Nephron (organoid): ENCODE results near the gene AFG3L2.

Source experiments
- H3K27ac Mint-ChIP-seq, 3 experiments: 2 replicates each; pipeline ENCODE4 v1.8.0; 2020; ENCODE audit warnings: mixed read lengths in 3 of 3, mild to moderate bottlenecking in 2 of 3, moderate library complexity in 1 of 3
- H3K27me3 Mint-ChIP-seq: 2 replicates; pipeline ENCODE4 v1.8.0; 2021; ENCODE audit warnings: low read depth, mild to moderate bottlenecking, moderate library complexity, mixed read lengths
- H3K36me3 Mint-ChIP-seq: 2 replicates; pipeline ENCODE4 v1.8.0; 2020; ENCODE audit warnings: low read depth, mixed read lengths
- H3K4me1 Mint-ChIP-seq: 2 replicates; pipeline ENCODE4 v1.8.0; 2020; ENCODE audit warnings: mixed read lengths
- H3K4me3 Mint-ChIP-seq, 3 experiments: 2 replicates each; pipeline ENCODE4 v1.8.0; 2020; ENCODE audit warnings: mild to moderate bottlenecking in 3 of 3, mixed read lengths in 3 of 3, moderate library complexity in 2 of 3
- H3K9me3 Mint-ChIP-seq: 2 replicates; pipeline ENCODE4 v1.8.0; 2020; ENCODE audit warnings: mixed read lengths
- TF ChIP-seq, protein P1 (sequence below), 3 experiments: fragments of 200-600 bp; sonication (generic); IDR thresholded peaks; one replicate each; pipeline ENCODE4 v1.5.0; 2021; ENCODE audit warnings: antibody characterized with exemption in 3 of 3; ENCODE audit not compliant: unreplicated experiment in 3 of 3

The AFG3L2 gene

DNA sequence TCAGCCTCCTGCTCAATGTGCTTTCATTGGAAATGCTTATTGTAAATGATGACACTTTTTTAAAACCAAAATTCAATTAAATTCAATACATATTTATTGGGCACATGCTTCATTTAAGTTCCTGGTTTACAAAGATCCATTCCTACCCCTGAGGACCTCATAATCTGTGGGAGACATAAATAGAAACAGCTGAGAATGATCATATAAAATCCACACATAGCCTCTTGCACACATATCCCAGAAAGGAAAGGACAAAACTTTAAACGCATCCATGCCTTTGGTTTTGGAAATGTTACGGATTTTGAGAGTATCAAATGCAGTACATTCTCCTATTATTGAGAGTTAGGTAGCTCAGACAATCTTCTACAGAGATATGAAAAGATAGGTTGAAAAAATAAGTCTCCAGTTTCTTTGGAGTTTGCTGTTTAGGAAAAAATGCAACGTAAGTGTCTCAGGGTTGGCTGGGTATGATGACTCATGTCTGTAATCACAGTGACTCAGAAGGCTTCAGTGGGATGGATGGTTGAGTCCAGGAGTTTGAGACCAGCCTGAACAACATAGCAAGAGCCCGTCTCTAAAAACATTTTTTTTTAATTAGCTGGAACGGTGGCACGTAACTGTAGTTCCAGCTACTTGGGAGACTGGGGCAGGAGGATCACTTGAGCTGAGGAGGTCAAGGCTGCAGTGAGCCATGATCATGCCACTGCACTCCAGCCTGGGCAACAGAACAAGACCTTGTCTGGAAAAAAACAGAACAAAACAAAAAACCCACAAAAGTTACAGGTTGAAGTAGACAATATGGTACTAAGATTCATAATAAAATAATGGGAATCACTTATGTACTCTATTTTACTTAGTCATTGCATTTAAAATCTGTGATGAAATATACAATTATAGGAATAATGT, 26.8 kb upstream of the AFG3L2 start:
- Mint-ChIP-seq H3K27me3 (peaks cover 36% of the 10 kb centered on the region), H3K27ac (peak overlapping the region in 1 of 3 experiments; percentile 17), H3K9me3 (no peaks in the 10 kb centered on the region), H3K36me3 (no peaks in the 10 kb centered on the region), H3K4me1 (peaks cover 24% of the 10 kb centered on the region), H3K4me3 (peak overlapping the region in 1 of 3 experiments; percentile 38)
- TF ChIP-seq, protein P1, sequence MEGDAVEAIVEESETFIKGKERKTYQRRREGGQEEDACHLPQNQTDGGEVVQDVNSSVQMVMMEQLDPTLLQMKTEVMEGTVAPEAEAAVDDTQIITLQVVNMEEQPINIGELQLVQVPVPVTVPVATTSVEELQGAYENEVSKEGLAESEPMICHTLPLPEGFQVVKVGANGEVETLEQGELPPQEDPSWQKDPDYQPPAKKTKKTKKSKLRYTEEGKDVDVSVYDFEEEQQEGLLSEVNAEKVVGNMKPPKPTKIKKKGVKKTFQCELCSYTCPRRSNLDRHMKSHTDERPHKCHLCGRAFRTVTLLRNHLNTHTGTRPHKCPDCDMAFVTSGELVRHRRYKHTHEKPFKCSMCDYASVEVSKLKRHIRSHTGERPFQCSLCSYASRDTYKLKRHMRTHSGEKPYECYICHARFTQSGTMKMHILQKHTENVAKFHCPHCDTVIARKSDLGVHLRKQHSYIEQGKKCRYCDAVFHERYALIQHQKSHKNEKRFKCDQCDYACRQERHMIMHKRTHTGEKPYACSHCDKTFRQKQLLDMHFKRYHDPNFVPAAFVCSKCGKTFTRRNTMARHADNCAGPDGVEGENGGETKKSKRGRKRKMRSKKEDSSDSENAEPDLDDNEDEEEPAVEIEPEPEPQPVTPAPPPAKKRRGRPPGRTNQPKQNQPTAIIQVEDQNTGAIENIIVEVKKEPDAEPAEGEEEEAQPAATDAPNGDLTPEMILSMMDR (IDR thresholded peaks at IDR 0.05; ENCODE audit: unreplicated experiment in 3 of 3): no peak

DNA sequence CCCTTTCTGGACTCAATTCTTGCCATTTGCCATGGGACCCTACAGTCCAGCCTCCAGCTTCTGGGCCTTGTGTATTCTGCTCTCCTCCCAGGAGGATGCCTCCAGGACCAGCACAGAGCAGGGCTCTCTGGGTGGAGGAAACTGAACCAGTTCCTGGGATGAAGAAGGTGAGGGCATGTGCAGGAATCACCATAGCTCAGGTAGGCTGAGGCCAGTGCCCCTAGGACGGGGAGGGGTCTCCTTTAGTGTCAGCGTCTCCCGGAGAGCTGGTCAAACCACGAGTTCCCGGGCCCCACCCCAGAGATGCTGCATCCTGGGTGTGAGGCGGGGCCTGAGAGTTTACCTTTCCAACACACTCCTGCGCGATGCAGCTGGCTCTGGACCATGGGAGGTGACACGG, 24.9 kb upstream of the AFG3L2 start:
- no peaks in the 10 kb centered on the region for H3K36me3 Mint-ChIP-seq
- TF ChIP-seq, protein P1 (IDR thresholded peaks at IDR 0.05; ENCODE audit: unreplicated experiment in 3 of 3): no peak
- peaks cover 41% of the 10 kb centered on the region for H3K27me3 Mint-ChIP-seq
- H3K9me3 Mint-ChIP-seq: no peaks in the 10 kb centered on the region
- no peak overlapping the region for H3K4me3 Mint-ChIP-seq
- H3K27ac Mint-ChIP-seq: no peak overlapping the region
- H3K4me1 Mint-ChIP-seq: peaks cover 18% of the 10 kb centered on the region

DNA sequence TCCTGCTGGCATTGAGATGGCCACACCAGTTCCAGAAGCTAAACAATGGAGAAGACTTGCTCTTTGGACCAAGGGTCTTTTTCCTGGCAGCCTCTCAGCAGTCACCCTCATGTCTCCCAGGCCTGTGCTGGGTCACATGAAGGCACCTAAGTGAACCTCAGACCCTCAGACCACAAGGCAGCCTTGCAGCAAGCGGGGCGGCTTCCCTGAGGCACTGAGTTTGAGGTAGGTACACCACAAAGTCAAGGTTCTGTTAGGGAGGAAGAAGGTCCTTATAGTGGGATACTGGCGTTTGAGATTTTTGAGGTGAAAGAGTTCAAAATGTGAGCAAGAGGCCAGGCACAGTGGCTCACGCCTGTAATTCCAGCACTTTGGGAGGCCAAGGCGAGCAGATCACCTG, 22.2 kb upstream of the AFG3L2 start:
- Mint-ChIP-seq H3K4me1 (peaks cover 7% of the 10 kb centered on the region), H3K4me3 (no peak overlapping the region), H3K9me3 (no peaks in the 10 kb centered on the region), H3K36me3 (no peaks in the 10 kb centered on the region), H3K27ac (no peak overlapping the region), H3K27me3 (peaks cover 24% of the 10 kb centered on the region)
- TF ChIP-seq, protein P1 (IDR thresholded peaks at IDR 0.05; ENCODE audit: unreplicated experiment in 3 of 3): no peak

DNA sequence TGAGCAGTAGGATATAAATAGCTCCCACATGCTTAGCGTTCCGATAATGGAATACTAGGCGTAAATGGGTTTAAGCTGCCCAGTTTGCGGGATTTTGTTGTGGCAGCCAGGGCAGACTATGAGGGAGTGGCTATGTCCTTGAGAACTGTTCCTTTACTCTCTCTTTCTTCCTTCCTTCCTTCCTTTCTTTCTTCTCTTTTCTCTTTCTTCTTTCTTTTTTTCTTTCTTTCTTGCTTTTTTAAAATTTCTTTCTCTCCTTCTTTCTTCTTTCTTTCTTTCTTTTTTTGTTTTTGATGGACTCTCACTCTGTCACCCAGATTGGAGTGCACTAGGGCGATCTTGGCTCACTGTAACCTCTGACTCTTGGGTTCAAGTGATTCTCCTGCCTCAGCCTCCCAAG, 21.6 kb upstream of the AFG3L2 start:
- TF ChIP-seq, protein P1 (IDR thresholded peaks at IDR 0.05; ENCODE audit: unreplicated experiment in 3 of 3): no peak
- Mint-ChIP-seq H3K27me3 (peaks cover 22% of the 10 kb centered on the region), H3K36me3 (no peaks in the 10 kb centered on the region), H3K4me3 (no peak overlapping the region), H3K4me1 (peaks cover 4% of the 10 kb centered on the region), H3K27ac (no peak overlapping the region), H3K9me3 (no peaks in the 10 kb centered on the region)

DNA sequence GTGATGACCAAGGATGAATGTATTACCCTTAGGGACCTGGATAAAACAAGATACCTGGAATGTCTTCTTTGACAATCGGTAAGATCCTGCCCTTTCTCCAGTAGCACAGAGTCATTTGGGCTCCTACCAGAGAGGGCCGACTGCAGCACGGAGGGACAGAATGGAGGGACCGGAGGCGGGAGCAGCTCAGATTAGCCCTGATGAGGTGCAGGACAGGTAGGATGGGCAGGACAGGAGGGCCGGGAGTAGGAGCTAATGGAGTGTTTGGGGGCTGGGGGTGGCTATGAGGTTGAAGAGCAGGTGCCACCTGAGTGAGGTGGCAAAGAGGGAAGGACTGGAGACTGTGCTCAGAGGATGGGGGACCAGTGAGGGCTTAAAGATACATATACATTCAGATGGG, 20.8 kb upstream of the AFG3L2 start:
- Mint-ChIP-seq H3K27ac (no peak overlapping the region), H3K4me3 (no peak overlapping the region), H3K36me3 (no peaks in the 10 kb centered on the region), H3K27me3 (peaks cover 19% of the 10 kb centered on the region), H3K9me3 (no peaks in the 10 kb centered on the region), H3K4me1 (no peaks in the 10 kb centered on the region)
- TF ChIP-seq, protein P1 (IDR thresholded peaks at IDR 0.05; ENCODE audit: unreplicated experiment in 3 of 3): no peak

DNA sequence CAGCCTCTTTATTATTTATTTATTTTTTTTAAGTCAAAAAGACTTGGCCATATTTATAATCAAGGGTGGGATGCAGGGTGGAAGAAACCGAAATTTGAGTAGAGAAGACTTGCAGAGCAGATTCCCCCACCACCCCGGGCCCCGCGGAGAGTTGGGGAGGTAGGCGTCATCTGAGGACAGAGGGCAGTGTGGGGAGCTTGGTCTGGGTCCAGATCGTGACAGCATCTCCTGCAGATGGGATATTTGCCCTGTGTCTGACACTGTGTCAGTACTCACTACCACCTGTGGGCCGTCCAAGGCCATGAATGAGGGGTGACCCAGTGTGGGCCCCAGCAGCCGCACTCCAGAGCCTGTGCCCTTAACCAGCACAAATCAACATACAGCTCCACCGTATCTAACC, 20.2 kb upstream of the AFG3L2 start:
- no peak overlapping the region for H3K27ac Mint-ChIP-seq

More for the DNA sequence above, 20.2 kb upstream of the AFG3L2 start:
- Mint-ChIP-seq H3K9me3 (no peaks in the 10 kb centered on the region), H3K36me3 (no peaks in the 10 kb centered on the region), H3K27me3 (peaks cover 14% of the 10 kb centered on the region), H3K4me1 (no peaks in the 10 kb centered on the region), H3K4me3 (no peak overlapping the region)
- TF ChIP-seq, protein P1 (IDR thresholded peaks at IDR 0.05; ENCODE audit: unreplicated experiment in 3 of 3): no peak
